Right cardiac atrium (tissue), 5 donors: Measurements from ENCODE around the gene CREM. TPM values are rescaled to one million over a fixed set of nuclear protein-coding genes. Genes with fewer than 3 reads are reported as not detected.

Experiments used
- ATAC-seq, 2 donors: fragments of 200-7000 bp; cut with Tn5 transposase; one replicate each; pipeline versions ENCODE4 v1.8.0 to v1.9.1; 2020; ENCODE audit warnings: moderate library complexity in 2 of 2, mild to moderate bottlenecking in 1 of 2
- DNase-seq, 3 donors: peaks; one replicate each; pipeline ENCODE4 v3.0.0-alpha.2; 2020
- H3K27ac ChIP-seq: one replicate; pipeline ENCODE4 v1.5.1; 2013; ENCODE audit warnings: mild to moderate bottlenecking, low read length, control low read depth, moderate library complexity
- H3K27me3 ChIP-seq: one replicate; pipeline ENCODE4 v1.6.1; 2013; ENCODE audit not compliant: control insufficient read depth, insufficient read depth
- H3K4me1 ChIP-seq: one replicate; pipeline ENCODE4 v1.6.1; 2013; ENCODE audit warnings: low read length; ENCODE audit not compliant: control insufficient read depth, insufficient read depth
- H3K4me3 ChIP-seq: one replicate; pipeline ENCODE4 v1.5.1; 2013; ENCODE audit warnings: low read length, control low read depth
- H3K9me3 ChIP-seq: one replicate; pipeline ENCODE4 v1.6.1; 2013; ENCODE audit warnings: low read length; ENCODE audit not compliant: control insufficient read depth
- WGBS: extraction: QIAGEN DNeasy Blood & Tissue Kit; methylation state at CpG from one replicate; pipeline ENCODE4 v1.1.7; 2013; 5-methylcytosine and 5-hydroxymethylcytosine counted together
- intact Hi-C, 4 donors: fragments of 100-400 bp; cut with DNase I; formaldehyde crosslinking; loops; one replicate each; pipeline versions ENCODE4 v1.11.0 to v1.14.0; 2022 to 2023
- microRNA-seq, 2 donors: library from miRNA; unstranded; fragments of <30 nt; microRNA quantifications; one replicate each; pipeline ENCODE4 v1.2.0, GENCODE V29; 2020 to 2021
- polyA plus RNA-seq: library from polyadenylated mRNA; stranded (reverse); fragments of 200-250 nt; gene quantifications from one replicate; pipeline ENCODE4 v1.2.3, GENCODE V29; 2013
- total RNA-seq, 4 donors: library from RNA; stranded (reverse); fragmentation: NEBNext Ultra II Directional; extraction: Animal tissue kit (Norgen Biotek cat#: 25700); gene quantifications; one replicate each; pipeline ENCODE4 v1.2.1, GENCODE V29; 2021
- donor health status: healthy with polysubstance abuse.
- donor health status: DM: no; HTN: yes; CAD: no.
- donor health status: DM: no; HTN: no; CAD: no.
- donor health status: DM: no; HTN: yes; CAD: no; lungs with severe emphysema.
- donor health status: DM: yes; HTN: yes; CAD: no.

Gene CREM
- total and polyA plus RNA-seq, 5 donors: 31.9 to 41.0 (median 39.1) TPM

GRCh38 chr10:35237766-35238512, 111.3 kb downstream of the CREM start:
- ATAC-seq (no peak), DNase-seq (no peak)
- no peaks in the 10 kb centered on the region for H3K27me3 ChIP-seq
- H3K27ac ChIP-seq: no peak overlapping the region
- no peaks in the 10 kb centered on the region for H3K4me1 ChIP-seq
- intact Hi-C loops: loop anchor here in 1 of 4 donors (10.0 kb wide), 1 partner anchor 357 kb away; no protein-coding TSS in a partner anchor
- no peaks in the 10 kb centered on the region for H3K9me3 ChIP-seq
- no peak overlapping the region for H3K4me3 ChIP-seq
- 94% methylated on average over 15 of the region's 15 CpGs for WGBS

- Histone ChIP-seq H3K9me3 (no peaks in the 10 kb centered on the region), H3K27me3 (no peaks in the 10 kb centered on the region), H3K4me3 (no peak overlapping the region), H3K4me1 (no peaks in the 10 kb centered on the region), H3K27ac (no peak overlapping the region)
- intact Hi-C loops: loop anchor here in 1 of 4 donors (10.0 kb wide), 2 partner anchors 320 to 350 kb away; no protein-coding TSS in a partner anchor
- DNase-seq (no peak), ATAC-seq (no peak)
- WGBS: 83% methylated on average over 2 of the region's 2 CpGs
Measured at GRCh38 chr10:35244549-35244948, 117.9 kb downstream of the CREM start.

- WGBS: 92% methylated on average over 8 of the region's 8 CpGs
Measured at GRCh38 chr10:35246770-35247343, 120.2 kb downstream of the CREM start.

GRCh38 chr10:35251373-35252100, 124.9 kb downstream of the CREM start:
- no peak overlapping the region for H3K27ac ChIP-seq
- no peak overlapping the region for H3K4me3 ChIP-seq
- 85% methylated on average over 6 of the region's 6 CpGs for WGBS
- intact Hi-C loops: no loop called here
- no peaks in the 10 kb centered on the region for H3K4me1 ChIP-seq
- DNase-seq (no peak), ATAC-seq (no peak)
- H3K9me3 ChIP-seq: no peaks in the 10 kb centered on the region
- H3K27me3 ChIP-seq: no peaks in the 10 kb centered on the region

More at GRCh38 chr10:35246770-35247343, 120.2 kb downstream of the CREM start:
- ATAC-seq: no peak
- Histone ChIP-seq H3K9me3 (no peaks in the 10 kb centered on the region), H3K27ac (no peak overlapping the region), H3K27me3 (no peaks in the 10 kb centered on the region), H3K4me3 (no peak overlapping the region), H3K4me1 (no peaks in the 10 kb centered on the region)
- intact Hi-C loops: loop anchor here in 1 of 4 donors (10.0 kb wide), 2 partner anchors 318 to 348 kb away; no protein-coding TSS in a partner anchor
- DNase-seq: no peak

- DNase-seq: no peak
- 86% methylated on average over 3 of the region's 3 CpGs for WGBS
- intact Hi-C loops: no loop called here
- no peak for ATAC-seq
- Histone ChIP-seq H3K4me1 (no peaks in the 10 kb centered on the region), H3K27me3 (no peaks in the 10 kb centered on the region), H3K9me3 (no peaks in the 10 kb centered on the region), H3K27ac (no peak overlapping the region), H3K4me3 (no peak overlapping the region)
Measured at GRCh38 chr10:35257057-35257983, 130.7 kb downstream of the CREM start.

GRCh38 chr10:35259769-35260397, 133.2 kb downstream of the CREM start:
- 63% methylated on average over 3 of the region's 3 CpGs for WGBS
- H3K4me3 ChIP-seq: no peak overlapping the region
- no peaks in the 10 kb centered on the region for H3K9me3 ChIP-seq
- no peak for ATAC-seq
- no peaks in the 10 kb centered on the region for H3K4me1 ChIP-seq
- intact Hi-C loops: no loop called here
- DNase-seq: no peak
- H3K27me3 ChIP-seq: no peaks in the 10 kb centered on the region
- no peak overlapping the region for H3K27ac ChIP-seq

GRCh38 chr10:35262436-35262835, 135.8 kb downstream of the CREM start:
- Histone ChIP-seq H3K27me3 (no peaks in the 10 kb centered on the region), H3K4me3 (no peak overlapping the region), H3K27ac (no peak overlapping the region), H3K4me1 (no peaks in the 10 kb centered on the region), H3K9me3 (no peaks in the 10 kb centered on the region)
- ATAC-seq: no peak
- no peak for DNase-seq
- intact Hi-C loops: no loop called here
- 95% methylated on average over 5 of the region's 5 CpGs for WGBS

Small RNAs within 50 kb of the gene (microRNA-seq; reads per million reads assigned to microRNA genes)
- 2.9 to 7.0 reads per million in 2 donors for gene MIR3611

Other genes with a start within 250 kb of the CREM start
- 10 to 100 TPM; 26.8 to 33.1 (median 29.7) TPM for gene CUL2, start 36.5 kb upstream of the CREM start, total RNA-seq
- gene CUL2, start 36.5 kb upstream of the CREM start, polyA plus RNA-seq: 11.7 TPM
- gene CCNY, start 209.7 kb downstream of the CREM start, total RNA-seq: 10 to 100 TPM; 63.7 to 72.1 (median 66.8) TPM
- 27.7 TPM for gene CCNY, start 209.7 kb downstream of the CREM start, polyA plus RNA-seq